HEK293 (cell line): ENCODE measurements around the gene MYH15.

Experiments used
- CTCF ChIA-PET: fragments of 350-600 bp; formaldehyde crosslinking; extraction: SDS; loops from one replicate; lab custom pipeline; 2021; ENCODE audit warnings: antibody characterized with exemption; lab: Yijun Ruan, JAX
- POLR2A ChIA-PET: fragments of 300-600 bp; formaldehyde crosslinking; extraction: SDS; loops from one replicate; lab custom pipeline; 2020; ENCODE audit warnings: antibody characterized with exemption, inconsistent platforms; lab: Yijun Ruan, JAX
- H3K27ac ChIP-seq: fragments of 200-500 bp; sonication (Bioruptor generic); 2 replicates; pipeline ENCODE4 v1.5.1; 2014; ENCODE audit warnings: low read depth, low read length, control low read depth, inconsistent platforms; ENCODE audit errors: extremely low read depth
- H3K36me3 ChIP-seq, 2 experiments: fragments of 200-500 bp in 1 of 2; sonication (Bioruptor generic) in 1 of 2; 1 replicate in 1 of 2; 2 replicates in 1 of 2; pipeline ENCODE4 v1.5.1; 2014 to 2017; ENCODE audit warnings: inconsistent platforms in 2 of 2, low read length in 2 of 2; ENCODE audit not compliant: control insufficient read depth in 2 of 2, insufficient read depth in 1 of 2
- H3K4me1 ChIP-seq: fragments of 200-500 bp; sonication (Bioruptor generic); 2 replicates; pipeline ENCODE4 v1.5.1; 2014; ENCODE audit warnings: mild to moderate bottlenecking, low read length, inconsistent platforms; ENCODE audit not compliant: control insufficient read depth, insufficient read depth
- H3K4me3 ChIP-seq: 2 replicates; pipeline ENCODE4 v1.5.1; 2011; ENCODE audit warnings: low read depth, mild to moderate bottlenecking, control low read depth, low read length, moderate library complexity
- H3K9me3 ChIP-seq: fragments of 200-500 bp; sonication (Bioruptor generic); 2 replicates; pipeline ENCODE4 v1.5.1; 2014; ENCODE audit warnings: low read depth, low read length, inconsistent platforms; ENCODE audit not compliant: control insufficient read depth, insufficient read depth
- PRDM6 ChIP-seq: fragments of 450-650 bp; formaldehyde crosslinking; IDR thresholded peaks from 2 replicates; pipeline ENCODE4 v1.5.1; 2017; ENCODE audit warnings: missing biosample characterization, missing genetic modification characterization
- TRIM28 ChIP-seq: IDR thresholded peaks from 2 replicates; pipeline ENCODE4 v1.6.1; 2011; ENCODE audit warnings: low read length, control low read depth, borderline replicate concordance
- ZBTB11 ChIP-seq: fragments of 450-650 bp; formaldehyde crosslinking; conservative IDR thresholded peaks from 2 replicates; pipeline ENCODE4 v1.5.1; 2016; ENCODE audit warnings: low read depth, missing biosample characterization, missing genetic modification characterization
- ZBTB21 ChIP-seq: fragments of 450-650 bp; formaldehyde crosslinking; IDR thresholded peaks from 2 replicates; pipeline ENCODE4 v1.5.1; 2017; ENCODE audit warnings: missing biosample characterization, missing genetic modification characterization
- ZBTB44 ChIP-seq: fragments of 450-650 bp; IDR thresholded peaks from 2 replicates; pipeline ENCODE4 v1.5.1; 2018; ENCODE audit warnings: missing biosample characterization, mild to moderate bottlenecking, missing genetic modification characterization
- ZEB2 ChIP-seq: fragments of 450-650 bp; formaldehyde crosslinking; IDR thresholded peaks from 2 replicates; pipeline ENCODE4 v1.5.1; 2016; ENCODE audit warnings: missing biosample characterization, missing genetic modification characterization
- ZNF155 ChIP-seq: fragments of 450-650 bp; formaldehyde crosslinking; IDR thresholded peaks from 2 replicates; pipeline ENCODE4 v1.5.1; 2016; ENCODE audit warnings: missing biosample characterization, missing genetic modification characterization
- ZNF174 ChIP-seq: fragments of 450-650 bp; formaldehyde crosslinking; IDR thresholded peaks from 2 replicates; pipeline ENCODE4 v1.5.0; 2017; ENCODE audit warnings: missing biosample characterization, mild to moderate bottlenecking, missing genetic modification characterization
- ZNF2 ChIP-seq: fragments of 450-650 bp; formaldehyde crosslinking; IDR thresholded peaks from 2 replicates; pipeline ENCODE4 v1.5.1; 2016; ENCODE audit warnings: missing biosample characterization, missing genetic modification characterization
- ZNF335 ChIP-seq: fragments of 450-650 bp; formaldehyde crosslinking; conservative IDR thresholded peaks from 2 replicates; pipeline ENCODE4 v1.5.1; 2016; ENCODE audit warnings: missing biosample characterization, missing genetic modification characterization
- ZNF37A ChIP-seq: fragments of 450-650 bp; IDR thresholded peaks from 2 replicates; pipeline ENCODE4 v1.5.1; 2018; ENCODE audit warnings: missing biosample characterization, missing genetic modification characterization
- ZNF423 ChIP-seq: fragments of 450-650 bp; formaldehyde crosslinking; IDR thresholded peaks from 2 replicates; pipeline ENCODE4 v1.5.1; 2016; ENCODE audit warnings: missing biosample characterization, missing genetic modification characterization
- ZNF560 ChIP-seq: fragments of 450-650 bp; formaldehyde crosslinking; IDR thresholded peaks from 2 replicates; pipeline ENCODE4 v1.5.1; 2017; ENCODE audit warnings: missing biosample characterization, missing genetic modification characterization, borderline replicate concordance
- ZNF660 ChIP-seq: fragments of 450-650 bp; IDR thresholded peaks from 2 replicates; pipeline ENCODE4 v1.5.1; 2018; ENCODE audit warnings: missing biosample characterization, mild to moderate bottlenecking, missing genetic modification characterization
- ZNF664 ChIP-seq: fragments of 450-650 bp; formaldehyde crosslinking; IDR thresholded peaks from 2 replicates; pipeline ENCODE4 v1.5.1; 2016; ENCODE audit warnings: missing biosample characterization, missing genetic modification characterization
- ZSCAN23 ChIP-seq: fragments of 450-650 bp; formaldehyde crosslinking; IDR thresholded peaks from 2 replicates; pipeline ENCODE4 v1.5.1; 2016; ENCODE audit warnings: missing biosample characterization, missing genetic modification characterization

Gene MYH15

GRCh38 chr3:108546247-108546646, 35.9 kb upstream of the MYH15 start:
- no peaks in the 10 kb centered on the region for H3K4me1 ChIP-seq
- ChIA-PET CTCF (interaction anchor here (1.3 kb wide), 1 partner anchor 57 kb away, joined by 4 read pairs; no protein-coding TSS in a partner anchor), POLR2A (no interaction called here)
- H3K27ac ChIP-seq = no peak overlapping the region
- H3K36me3 ChIP-seq = peaks cover 4 to 22% of the 10 kb centered on the region in 2 experiments; a peak in 2 of 3 replicates
- no peaks in the 10 kb centered on the region for H3K9me3 ChIP-seq
- no peak overlapping the region for H3K4me3 ChIP-seq
- TF ChIP-seq ZNF37A (tag by site-specific recombination) (no peak), PRDM6 (tag by site-specific recombination) (peak; percentile 26; the same call in 1 of the 2 replicates)

- no peak overlapping the region for H3K27ac ChIP-seq
- no peaks in the 10 kb centered on the region for H3K4me1 ChIP-seq
- POLR2A ChIA-PET = no interaction called here
- no peaks in the 10 kb centered on the region for H3K9me3 ChIP-seq
- no peak overlapping the region for H3K4me3 ChIP-seq
- TF ChIP-seq ZBTB21 (tag by site-specific recombination) = no peak
- CTCF ChIA-PET = no interaction called here
- H3K36me3 ChIP-seq = peaks cover 0 to 2% of the 10 kb centered on the region in 2 experiments; a peak in 1 of 3 replicates
Measured at GRCh38 chr3:108538083-108538482, 27.7 kb upstream of the MYH15 start.

- POLR2A ChIA-PET = no interaction called here
- H3K9me3 ChIP-seq = no peaks in the 10 kb centered on the region
- no peak overlapping the region for H3K4me3 ChIP-seq
- CTCF ChIA-PET = no interaction called here
- no peaks in the 10 kb centered on the region for H3K36me3 ChIP-seq
- no peak overlapping the region for H3K27ac ChIP-seq
- no peaks in the 10 kb centered on the region for H3K4me1 ChIP-seq
- TF ChIP-seq ZNF423 (tag by site-specific recombination) (no peak), ZNF664 (peak; percentile 60; the same call in 1 of the 2 replicates), ZNF335 (tag by site-specific recombination) (peak; percentile 36; the same call in 1 of the 2 replicates), ZNF660 (no peak), TRIM28 (0 out of 2 replicates have a peak, but pooled peaks have one; percentile 22), ZNF560 (tag by site-specific recombination) (no peak)
Measured at GRCh38 chr3:108528459-108529252, 18.3 kb upstream of the MYH15 start.

- CTCF ChIA-PET = interaction anchor here (0.9 kb wide), 1 partner anchor 15 kb away, joined by 4 read pairs; no protein-coding TSS in a partner anchor
- H3K27ac ChIP-seq = no peak overlapping the region
Measured at GRCh38 chr3:108527817-108528216, 17.4 kb upstream of the MYH15 start.

More at GRCh38 chr3:108527817-108528216, 17.4 kb upstream of the MYH15 start:
- H3K9me3 ChIP-seq = no peaks in the 10 kb centered on the region
- TF ChIP-seq ZNF2 = no peak
- TF ChIP-seq ZNF174 (tag by site-specific recombination) = no peak
- no peak for TF ChIP-seq ZEB2 (tag by site-specific recombination)
- TF ChIP-seq ZBTB44 (tag by site-specific recombination) = no peak
- no peak for TF ChIP-seq ZNF155 (tag by site-specific recombination)
- no peak for TF ChIP-seq ZBTB11
- TF ChIP-seq ZSCAN23 (tag by site-specific recombination) = no peak
- no peaks in the 10 kb centered on the region for H3K36me3 ChIP-seq
- no peak overlapping the region for H3K4me3 ChIP-seq
- POLR2A ChIA-PET = no interaction called here
- H3K4me1 ChIP-seq = no peaks in the 10 kb centered on the region
